Neural progenitor cell (in vitro differentiated cells): Measurements from ENCODE around the gene RTN4. TPM values are rescaled to one million over a fixed set of nuclear protein-coding genes. Genes with fewer than 3 reads are reported as not detected.
"Not testable (repeated sequence)": the region's sequence is repeated elsewhere in the genome, so short reads cannot be mapped to it uniquely, and the experiment has no call there.

Experiments
- DNase-seq: peaks from one replicate; pipeline ENCODE4 v3.0.0-alpha.2; 2016; ENCODE audit warnings: low spot score
- H2AFZ ChIP-seq: fragments of 200-600 bp; sonication (generic); replicated peaks from 2 replicates; pipeline ENCODE4 v1.6.1; 2016; ENCODE audit warnings: antibody characterized with exemption
- H3F3A ChIP-seq: fragments of 200-600 bp; sonication (generic); 2 replicates; pipeline ENCODE4 v1.6.1; 2016; ENCODE audit warnings: antibody characterized with exemption, low read depth
- H3K27ac ChIP-seq: fragments of 200-600 bp; sonication (generic); 2 replicates; pipeline ENCODE4 v1.5.1; 2016; ENCODE audit warnings: mild to moderate bottlenecking
- H3K27me3 ChIP-seq: fragments of 200-600 bp; sonication (generic); 2 replicates; pipeline ENCODE4 v1.6.1; 2016; ENCODE audit warnings: mild to moderate bottlenecking, moderate library complexity
- H3K36me3 ChIP-seq: fragments of 200-600 bp; sonication (generic); 2 replicates; pipeline ENCODE4 v1.5.1; 2016
- H3K4me1 ChIP-seq: fragments of 200-600 bp; sonication (generic); 2 replicates; pipeline ENCODE4 v1.6.1; 2016; ENCODE audit warnings: mixed run types
- H3K4me2 ChIP-seq: fragments of 200-600 bp; sonication (generic); 2 replicates; pipeline ENCODE4 v1.6.1; 2016
- H3K4me3 ChIP-seq: fragments of 200-600 bp; sonication (generic); 2 replicates; pipeline ENCODE4 v1.5.1; 2016
- H3K79me2 ChIP-seq: fragments of 200-600 bp; sonication (generic); 2 replicates; pipeline ENCODE4 v1.6.1; 2016; ENCODE audit warnings: low read depth
- H3K9ac ChIP-seq: fragments of 200-600 bp; sonication (generic); 2 replicates; pipeline ENCODE4 v1.6.1; 2016
- H3K9me3 ChIP-seq: fragments of 200-600 bp; sonication (generic); 2 replicates; pipeline ENCODE4 v1.5.1; 2016; ENCODE audit warnings: low read depth
- H4K20me1 ChIP-seq: fragments of 200-600 bp; sonication (generic); 2 replicates; pipeline ENCODE4 v1.6.1; 2016; ENCODE audit warnings: low read depth
- H3K27ac Mint-ChIP-seq: 3 replicates; pipeline ENCODE4 v1.8.0; 2021; ENCODE audit warnings: mixed read lengths
- H3K27me3 Mint-ChIP-seq: 2 replicates; pipeline ENCODE4 v1.8.0; 2022; ENCODE audit warnings: low read depth, mild to moderate bottlenecking, inconsistent platforms, moderate library complexity, mixed read lengths; ENCODE audit not compliant: insufficient read depth
- H3K36me3 Mint-ChIP-seq: 3 replicates; pipeline ENCODE4 v1.8.0; 2021; ENCODE audit warnings: mixed read lengths
- H3K4me1 Mint-ChIP-seq: 3 replicates; pipeline ENCODE4 v1.8.0; 2021; ENCODE audit warnings: mixed read lengths
- H3K4me3 Mint-ChIP-seq: 3 replicates; pipeline ENCODE4 v1.8.0; 2021; ENCODE audit warnings: mild to moderate bottlenecking, moderate library complexity, mixed read lengths
- H3K9me3 Mint-ChIP-seq: 3 replicates; pipeline ENCODE4 v1.8.0; 2020; ENCODE audit warnings: mixed read lengths
- EZH2 ChIP-seq: fragments of 200-600 bp; sonication (generic); IDR thresholded peaks from 2 replicates; pipeline ENCODE4 v1.6.1; 2017; ENCODE audit warnings: antibody characterized with exemption, mild to moderate bottlenecking, moderate library complexity
- EZH2phosphoT487 ChIP-seq: fragments of 200-600 bp; sonication (generic); IDR thresholded peaks from 2 replicates; pipeline ENCODE4 v1.6.1; 2017; ENCODE audit warnings: antibody characterized with exemption
- total RNA-seq: library from RNA; depleted of rRNA; stranded (reverse); fragments of >200 nt; gene quantifications from 2 replicates; pipeline ENCODE4 v1.2.3, GENCODE V29; 2015; ENCODE audit warnings: low replicate concordance
- TF ChIP-seq, protein P1 (sequence below): fragments of 200-600 bp; sonication (generic); IDR thresholded peaks from 2 replicates; pipeline ENCODE4 v1.5.1; 2017; ENCODE audit warnings: antibody characterized with exemption, mild to moderate bottlenecking

The RTN4 gene
- total RNA-seq, 1 donor from 2014 or later: 157 TPM

DNA sequence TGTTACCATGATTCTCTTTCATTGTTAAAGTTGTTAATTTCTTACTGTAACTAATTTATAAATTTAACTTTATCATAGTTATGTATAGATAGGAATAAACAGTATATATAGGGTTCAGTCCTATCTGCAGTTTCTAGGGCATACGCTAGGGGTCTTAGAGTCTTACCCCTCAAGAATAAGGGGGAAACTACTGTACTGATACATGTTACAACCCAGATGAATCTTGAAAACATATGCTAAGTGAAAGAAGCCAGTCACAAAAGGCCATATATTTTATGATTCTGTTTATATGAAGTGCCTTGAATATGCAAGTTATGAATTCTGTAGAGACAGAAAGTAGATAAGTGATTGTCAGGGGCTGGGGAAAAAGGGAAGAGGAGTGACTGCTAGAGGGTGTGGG, 52.4 kb downstream of the RTN4 start:
- Histone ChIP-seq H3K79me2 (peaks cover 100% of the 10 kb centered on the region), H3K4me1 (peaks cover 5% of the 10 kb centered on the region), H3K4me3 (no peak overlapping the region), H3K9me3 (no peaks in the 10 kb centered on the region), H3K4me2 (no peak overlapping the region), H3K27me3 (no peaks in the 10 kb centered on the region), H3K27ac (no peak overlapping the region), H4K20me1 (peaks cover 43% of the 10 kb centered on the region), H3F3A (no peaks in the 10 kb centered on the region), H3K36me3 (no peaks in the 10 kb centered on the region), H3K9ac (no peak overlapping the region), H2AFZ (no peak overlapping the region)
- H3K27ac Mint-ChIP-seq: no peak overlapping the region
- DNase-seq: no peak
- H3K36me3 Mint-ChIP-seq: peaks cover 17% of the 10 kb centered on the region
- no peaks in the 10 kb centered on the region for H3K27me3 Mint-ChIP-seq
- peaks cover 12% of the 10 kb centered on the region for H3K4me1 Mint-ChIP-seq
- TF ChIP-seq, protein P1, sequence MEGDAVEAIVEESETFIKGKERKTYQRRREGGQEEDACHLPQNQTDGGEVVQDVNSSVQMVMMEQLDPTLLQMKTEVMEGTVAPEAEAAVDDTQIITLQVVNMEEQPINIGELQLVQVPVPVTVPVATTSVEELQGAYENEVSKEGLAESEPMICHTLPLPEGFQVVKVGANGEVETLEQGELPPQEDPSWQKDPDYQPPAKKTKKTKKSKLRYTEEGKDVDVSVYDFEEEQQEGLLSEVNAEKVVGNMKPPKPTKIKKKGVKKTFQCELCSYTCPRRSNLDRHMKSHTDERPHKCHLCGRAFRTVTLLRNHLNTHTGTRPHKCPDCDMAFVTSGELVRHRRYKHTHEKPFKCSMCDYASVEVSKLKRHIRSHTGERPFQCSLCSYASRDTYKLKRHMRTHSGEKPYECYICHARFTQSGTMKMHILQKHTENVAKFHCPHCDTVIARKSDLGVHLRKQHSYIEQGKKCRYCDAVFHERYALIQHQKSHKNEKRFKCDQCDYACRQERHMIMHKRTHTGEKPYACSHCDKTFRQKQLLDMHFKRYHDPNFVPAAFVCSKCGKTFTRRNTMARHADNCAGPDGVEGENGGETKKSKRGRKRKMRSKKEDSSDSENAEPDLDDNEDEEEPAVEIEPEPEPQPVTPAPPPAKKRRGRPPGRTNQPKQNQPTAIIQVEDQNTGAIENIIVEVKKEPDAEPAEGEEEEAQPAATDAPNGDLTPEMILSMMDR: peak; percentile 30
- TF ChIP-seq EZH2 (no peak), EZH2phosphoT487 (no peak)
- H3K4me3 Mint-ChIP-seq: no peak overlapping the region
- H3K9me3 Mint-ChIP-seq: peaks cover 3% of the 10 kb centered on the region

DNA sequence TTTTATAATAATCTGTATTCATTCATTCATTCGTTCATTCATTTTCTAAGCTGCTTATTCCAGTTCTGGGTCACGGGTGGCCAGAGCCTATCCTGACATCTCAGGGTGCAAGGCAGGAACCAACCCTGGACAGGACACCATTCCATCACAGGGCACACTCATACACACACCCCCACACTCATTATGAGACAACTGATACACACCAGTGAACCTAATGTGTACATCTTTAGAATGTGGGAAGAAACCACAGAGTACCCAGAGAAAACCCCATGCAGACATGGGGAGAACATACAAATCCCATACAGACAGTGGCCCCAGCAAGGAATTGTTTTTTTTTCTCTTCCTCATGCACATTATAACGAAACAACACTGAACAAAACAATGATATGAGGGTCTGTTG, 54.7 kb downstream of the RTN4 start:
- H3K4me3 Mint-ChIP-seq: no peak overlapping the region
- Histone ChIP-seq H4K20me1 (peaks cover 48% of the 10 kb centered on the region), H2AFZ (no peak overlapping the region), H3K4me3 (no peak overlapping the region), H3K4me2 (no peak overlapping the region), H3K27ac (no peak overlapping the region), H3K4me1 (peaks cover 5% of the 10 kb centered on the region), H3K9me3 (no peaks in the 10 kb centered on the region), H3F3A (no peaks in the 10 kb centered on the region), H3K36me3 (no peaks in the 10 kb centered on the region), H3K9ac (no peak overlapping the region), H3K79me2 (peaks cover 100% of the 10 kb centered on the region), H3K27me3 (no peaks in the 10 kb centered on the region)
- no peak overlapping the region for H3K27ac Mint-ChIP-seq
- no peaks in the 10 kb centered on the region for H3K27me3 Mint-ChIP-seq
- DNase-seq: no peak
- peaks cover 22% of the 10 kb centered on the region for H3K36me3 Mint-ChIP-seq
- H3K9me3 Mint-ChIP-seq: peaks cover 3% of the 10 kb centered on the region
- H3K4me1 Mint-ChIP-seq: peaks cover 12% of the 10 kb centered on the region
- TF ChIP-seq EZH2phosphoT487: no peak
- TF ChIP-seq EZH2: no peak
- TF ChIP-seq, protein P1: no peak

DNA sequence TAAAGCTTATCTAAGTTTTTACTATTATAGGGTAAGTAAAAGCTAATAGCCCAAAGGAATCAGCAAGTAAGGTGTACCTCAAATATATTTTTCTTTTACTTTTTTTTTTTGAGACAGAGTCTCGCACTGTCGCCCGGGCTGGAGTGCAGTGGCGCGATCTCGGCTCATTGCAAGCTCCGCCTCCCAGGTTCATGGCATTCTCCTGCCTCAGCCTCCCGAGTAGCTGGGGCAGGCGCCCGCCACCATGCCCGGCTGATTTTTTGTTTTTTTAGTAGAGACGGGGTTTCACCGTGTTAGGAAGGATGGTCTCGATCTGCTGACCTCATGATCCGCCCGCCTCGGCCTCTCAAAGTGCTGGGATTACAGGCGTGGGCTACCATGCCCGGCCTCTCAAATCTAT, 59.6 kb downstream of the RTN4 start:
- not testable (repeated sequence) for H3K4me3 Mint-ChIP-seq, H3K9ac ChIP-seq, H2AFZ ChIP-seq, H3K9me3 ChIP-seq, H3K27ac ChIP-seq, H3F3A ChIP-seq, H3K36me3 ChIP-seq, DNase-seq, H3K4me1 Mint-ChIP-seq, H3K4me3 ChIP-seq, H3K27me3 ChIP-seq, H3K4me2 ChIP-seq, H3K27ac Mint-ChIP-seq, H3K4me1 ChIP-seq, H3K9me3 Mint-ChIP-seq, H3K27me3 Mint-ChIP-seq
- peaks cover 100% of the 10 kb centered on the region for H3K79me2 ChIP-seq
- H3K36me3 Mint-ChIP-seq: peaks cover 25% of the 10 kb centered on the region
- H4K20me1 ChIP-seq: peaks cover 57% of the 10 kb centered on the region

DNA sequence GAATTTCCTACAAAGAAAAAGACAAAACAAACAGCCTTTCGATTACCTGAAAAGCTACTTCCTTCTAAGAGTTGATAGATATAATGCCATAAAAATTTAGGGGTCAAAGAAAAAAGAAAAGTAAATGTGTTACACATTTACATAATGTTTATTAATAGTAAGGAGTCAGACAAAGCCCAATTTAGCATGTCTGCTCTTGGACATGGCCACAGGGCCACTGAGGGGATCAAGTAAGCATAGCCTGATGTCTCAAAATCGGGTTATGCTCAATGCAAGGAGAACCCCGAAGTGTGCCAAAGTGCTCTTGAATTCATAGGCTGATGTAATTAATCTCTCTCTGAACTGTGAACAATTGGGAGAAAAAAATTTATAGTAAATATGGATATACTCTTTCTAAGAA, 61.6 kb downstream of the RTN4 start:
- Mint-ChIP-seq H3K4me1 (no peaks in the 10 kb centered on the region), H3K9me3 (no peaks in the 10 kb centered on the region), H3K36me3 (peaks cover 23% of the 10 kb centered on the region), H3K4me3 (no peak overlapping the region), H3K27me3 (no peaks in the 10 kb centered on the region), H3K27ac (no peak overlapping the region)
- peaks cover 60% of the 10 kb centered on the region for H4K20me1 ChIP-seq
- no peaks in the 10 kb centered on the region for H3K4me1 ChIP-seq
- no peak overlapping the region for H3K9ac ChIP-seq
- H2AFZ ChIP-seq: no peak overlapping the region
- H3K36me3 ChIP-seq: no peaks in the 10 kb centered on the region
- no peak for DNase-seq
- H3K9me3 ChIP-seq: no peaks in the 10 kb centered on the region
- no peaks in the 10 kb centered on the region for H3K27me3 ChIP-seq
- H3K4me2 ChIP-seq: no peak overlapping the region
- peaks cover 2% of the 10 kb centered on the region for H3F3A ChIP-seq
- H3K4me3 ChIP-seq: no peak overlapping the region
- no peak overlapping the region for H3K27ac ChIP-seq
- H3K79me2 ChIP-seq: peaks cover 100% of the 10 kb centered on the region
- TF ChIP-seq, protein P1: no peak
- TF ChIP-seq EZH2phosphoT487: no peak
- TF ChIP-seq EZH2: no peak
